Activated CD4-positive, alpha-beta T cell treated with anti-CD3 and anti-CD28 coated beads, Interleukin-2, amount 50 U/mL, for 16 hours (primary cell): ENCODE measurements around the gene ZNF862.
A peak's percentile ranks its signal among the peaks of the same experiment; 100 is the strongest.
"Not testable (repeated sequence)": the region's sequence is repeated elsewhere in the genome, so short reads cannot be mapped to it uniquely, and the experiment has no call there.

Source experiments
- DNase-seq: peaks from one replicate; pipeline ENCODE4 v3.0.0-alpha.2; 2020

Gene ZNF862

GRCh38 chr7:149882248-149883047, 44.3 kb downstream of the ZNF862 start:
- DNase-seq: no peak

- DNase-seq: no peak
These were observed 44.9 kb downstream of the ZNF862 start for GRCh38 chr7:149883048-149883438.

GRCh38 chr7:149883452-149883861, 45.3 kb downstream of the ZNF862 start:
- DNase-seq: peak; percentile 64

- DNase-seq: no peak
These were observed 45.8 kb downstream of the ZNF862 start for GRCh38 chr7:149884016-149884415.

GRCh38 chr7:149884541-149884940, 46.4 kb downstream of the ZNF862 start:
- DNase-seq: no peak

GRCh38 chr7:149885191-149886017, 47.2 kb downstream of the ZNF862 start:
- DNase-seq: no peak

- no peak for DNase-seq
These were observed 47.8 kb downstream of the ZNF862 start for GRCh38 chr7:149886018-149886415.

GRCh38 chr7:149887311-149887710, 49.1 kb downstream of the ZNF862 start:
- DNase-seq: no peak

GRCh38 chr7:149890715-149891114, 52.5 kb downstream of the ZNF862 start:
- DNase-seq: not testable (repeated sequence)

- DNase-seq: not testable (repeated sequence)
These were observed 56.8 kb downstream of the ZNF862 start for GRCh38 chr7:149894957-149895356.

GRCh38 chr7:149907776-149908376, 69.7 kb downstream of the ZNF862 start:
- not testable (repeated sequence) for DNase-seq

- not testable (repeated sequence) for DNase-seq
These were observed 72.0 kb downstream of the ZNF862 start for GRCh38 chr7:149910219-149910618.

- not testable (repeated sequence) for DNase-seq
These were observed 74.0 kb downstream of the ZNF862 start for GRCh38 chr7:149912126-149912525.
